ENCODE results near the gene PPP1R9A.

Gene PPP1R9A

DNA sequence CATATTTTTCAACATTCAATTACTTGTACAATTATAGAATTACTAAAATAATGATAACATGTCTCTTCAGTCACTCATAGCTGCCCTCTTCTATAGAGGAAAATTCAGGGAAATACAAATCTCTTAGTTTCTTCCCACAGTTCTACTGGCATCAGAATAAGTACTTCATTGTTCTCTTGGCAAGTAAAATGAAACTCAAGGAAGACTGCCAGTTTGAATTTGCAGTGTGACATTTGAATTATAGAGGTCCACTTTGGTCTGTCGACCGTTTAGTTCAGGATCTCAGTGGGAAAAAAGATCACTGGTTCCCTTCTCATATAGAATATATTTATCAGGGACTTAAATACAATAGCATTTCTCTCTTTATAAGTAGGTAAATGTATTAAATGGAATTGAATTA, 302.4 kb downstream of the PPP1R9A start:
- H3K27me3 ChIP-seq (ENCODE audit: control insufficient read depth in 1 of 2, insufficient read depth in 2 of 2, low read length in 2 of 2), result no peaks in the 10 kb centered on the region
- H3K27ac ChIP-seq (ENCODE audit: low read depth, low read length), result no peak overlapping the region
- H3K4me3 ChIP-seq (ENCODE audit: low read depth in 1 of 2, low read length in 2 of 2), result no peak overlapping the region
- peaks cover 0 to 5% of the 10 kb centered on the region in 2 donors for H3K4me1 ChIP-seq (ENCODE audit: control insufficient read depth in 1 of 2, insufficient read depth in 2 of 2, low read length in 2 of 2)
- H3K9me3 ChIP-seq (ENCODE audit: control insufficient read depth in 1 of 2, low read length in 2 of 2), result no peaks in the 10 kb centered on the region
- H3K36me3 ChIP-seq (ENCODE audit: control insufficient read depth in 1 of 2, insufficient read depth in 2 of 2, low read length in 2 of 2), result no peaks in the 10 kb centered on the region
- H3K9ac ChIP-seq (ENCODE audit: low read depth in 1 of 2, low read length in 2 of 2), result no peak overlapping the region

DNA sequence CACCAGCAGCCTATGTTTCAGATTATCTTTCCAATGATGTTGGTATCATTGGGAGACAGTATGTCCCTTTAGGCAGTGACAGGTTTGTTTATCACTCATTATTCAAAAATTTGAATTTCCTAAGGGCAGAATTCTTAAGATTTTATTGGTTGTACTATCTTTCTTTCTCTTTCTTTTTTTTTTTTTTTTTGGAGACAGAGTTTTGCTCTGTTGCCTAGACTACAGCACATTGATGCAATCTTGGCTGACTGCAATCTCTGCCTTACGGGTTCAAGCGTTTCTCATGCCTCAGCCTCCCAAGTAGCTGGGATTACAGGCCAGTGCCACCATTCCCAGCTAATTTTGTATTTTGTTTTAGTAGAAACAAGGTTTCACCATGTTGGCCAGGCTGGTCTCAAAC, 305.8 kb downstream of the PPP1R9A start:
- H3K27ac ChIP-seq (ENCODE audit: low read depth, low read length), result no peak overlapping the region
- H3K9ac ChIP-seq (ENCODE audit: low read depth in 1 of 2, low read length in 2 of 2), result no peak overlapping the region
- H3K4me1 ChIP-seq (ENCODE audit: control insufficient read depth in 1 of 2, insufficient read depth in 2 of 2, low read length in 2 of 2), result no peaks in the 10 kb centered on the region

DNA sequence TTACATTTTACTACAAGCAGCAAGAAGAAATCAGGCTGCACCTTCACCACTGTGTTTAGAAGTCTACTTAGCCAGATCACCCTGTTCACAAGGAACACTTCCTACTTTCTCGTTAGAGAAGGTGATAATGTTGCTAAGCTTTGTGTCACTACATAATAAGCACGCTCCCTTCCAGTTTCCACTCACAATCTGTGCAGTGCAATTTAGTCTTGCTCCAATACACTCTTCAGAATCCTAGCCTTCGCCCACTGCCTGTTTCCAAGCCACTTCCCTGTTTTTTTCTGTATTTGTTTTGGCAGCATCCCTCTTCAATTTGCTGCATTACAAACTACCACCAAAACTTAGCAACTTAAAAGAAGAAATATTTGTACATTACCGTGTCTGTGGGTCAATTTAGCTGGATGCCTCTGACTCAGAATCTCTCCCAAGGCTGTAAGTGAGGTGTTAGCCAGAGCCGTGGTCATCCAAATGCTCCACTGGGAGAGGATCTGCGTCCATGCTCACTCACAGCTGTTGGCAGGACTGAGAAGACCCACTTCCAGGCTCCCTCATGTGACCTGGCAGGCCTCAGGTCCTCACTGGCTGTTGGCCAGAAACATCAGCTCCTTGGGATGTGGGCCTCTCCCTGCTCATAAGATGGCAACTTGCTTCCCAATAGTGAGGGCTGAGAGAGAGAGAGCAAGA, 306.6 kb downstream of the PPP1R9A start:
- Histone ChIP-seq H3K27me3 (ENCODE audit: control insufficient read depth in 1 of 2, insufficient read depth in 2 of 2, low read length in 2 of 2) (no peaks in the 10 kb centered on the region), H3K4me3 (ENCODE audit: low read depth in 1 of 2, low read length in 2 of 2) (no peak overlapping the region), H3K9me3 (ENCODE audit: control insufficient read depth in 1 of 2, low read length in 2 of 2) (no peaks in the 10 kb centered on the region), H3K4me1 (ENCODE audit: control insufficient read depth in 1 of 2, insufficient read depth in 2 of 2, low read length in 2 of 2) (no peaks in the 10 kb centered on the region), H3K27ac (ENCODE audit: low read depth, low read length) (no peak overlapping the region), H3K36me3 (ENCODE audit: control insufficient read depth in 1 of 2, insufficient read depth in 2 of 2, low read length in 2 of 2) (no peaks in the 10 kb centered on the region), H3K9ac (ENCODE audit: low read depth in 1 of 2, low read length in 2 of 2) (no peak overlapping the region)

More for the DNA sequence above, 305.8 kb downstream of the PPP1R9A start:
- H3K27me3 ChIP-seq (ENCODE audit: control insufficient read depth in 1 of 2, insufficient read depth in 2 of 2, low read length in 2 of 2), result no peaks in the 10 kb centered on the region
- no peak overlapping the region for H3K4me3 ChIP-seq (ENCODE audit: low read depth in 1 of 2, low read length in 2 of 2)
- H3K36me3 ChIP-seq (ENCODE audit: control insufficient read depth in 1 of 2, insufficient read depth in 2 of 2, low read length in 2 of 2), result no peaks in the 10 kb centered on the region
- H3K9me3 ChIP-seq (ENCODE audit: control insufficient read depth in 1 of 2, low read length in 2 of 2), result no peaks in the 10 kb centered on the region

DNA sequence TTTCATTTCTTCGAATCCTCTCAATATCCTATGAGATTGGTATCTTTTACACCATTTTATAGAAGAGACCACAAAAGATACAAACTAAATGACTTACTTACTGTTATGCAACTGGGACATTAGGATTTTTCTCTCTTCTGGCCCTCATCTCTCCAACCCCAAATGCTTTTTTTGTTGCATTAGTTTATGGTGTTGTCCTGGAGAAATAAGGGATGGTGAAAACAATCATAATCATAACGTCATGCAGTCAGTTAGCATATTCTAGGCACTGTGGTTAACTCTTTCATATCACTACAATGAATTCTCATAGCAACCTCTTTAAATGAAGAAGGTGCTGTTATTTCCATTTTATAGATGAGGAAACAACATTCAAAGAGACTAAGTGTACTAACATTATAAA, 312.3 kb downstream of the PPP1R9A start:
- no peaks in the 10 kb centered on the region for H3K9me3 ChIP-seq (ENCODE audit: control insufficient read depth in 1 of 2, low read length in 2 of 2)
- H3K4me3 ChIP-seq (ENCODE audit: low read depth in 1 of 2, low read length in 2 of 2), result no peak overlapping the region
- H3K4me1 ChIP-seq (ENCODE audit: control insufficient read depth in 1 of 2, insufficient read depth in 2 of 2, low read length in 2 of 2), result no peaks in the 10 kb centered on the region
- no peaks in the 10 kb centered on the region for H3K36me3 ChIP-seq (ENCODE audit: control insufficient read depth in 1 of 2, insufficient read depth in 2 of 2, low read length in 2 of 2)
- no peaks in the 10 kb centered on the region for H3K27me3 ChIP-seq (ENCODE audit: control insufficient read depth in 1 of 2, insufficient read depth in 2 of 2, low read length in 2 of 2)
- no peak overlapping the region for H3K27ac ChIP-seq (ENCODE audit: low read depth, low read length)
- no peak overlapping the region for H3K9ac ChIP-seq (ENCODE audit: low read depth in 1 of 2, low read length in 2 of 2)

DNA sequence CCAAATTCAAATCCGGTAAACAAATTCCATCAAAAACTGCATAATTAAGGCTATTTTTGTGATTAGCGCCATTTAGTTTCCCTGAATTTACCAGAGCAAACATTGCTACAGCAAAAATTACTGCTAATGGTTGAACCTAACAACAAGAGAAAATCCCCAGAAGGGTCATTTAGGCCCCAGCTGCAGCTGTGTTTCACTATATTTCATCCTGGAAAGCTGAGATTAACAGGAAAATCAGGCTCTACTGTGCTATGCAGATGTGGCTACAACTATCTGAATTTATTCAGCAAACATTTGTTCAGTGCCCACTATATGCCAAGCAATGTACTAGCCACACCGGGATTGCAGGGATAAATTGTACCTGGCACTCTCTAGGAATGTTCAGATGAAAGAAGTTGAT, 312.9 kb downstream of the PPP1R9A start:
- Histone ChIP-seq H3K9ac (ENCODE audit: low read depth in 1 of 2, low read length in 2 of 2) (no peak overlapping the region), H3K9me3 (ENCODE audit: control insufficient read depth in 1 of 2, low read length in 2 of 2) (no peaks in the 10 kb centered on the region), H3K27ac (ENCODE audit: low read depth, low read length) (no peak overlapping the region), H3K4me1 (ENCODE audit: control insufficient read depth in 1 of 2, insufficient read depth in 2 of 2, low read length in 2 of 2) (no peaks in the 10 kb centered on the region), H3K4me3 (ENCODE audit: low read depth in 1 of 2, low read length in 2 of 2) (no peak overlapping the region), H3K27me3 (ENCODE audit: control insufficient read depth in 1 of 2, insufficient read depth in 2 of 2, low read length in 2 of 2) (no peaks in the 10 kb centered on the region), H3K36me3 (ENCODE audit: control insufficient read depth in 1 of 2, insufficient read depth in 2 of 2, low read length in 2 of 2) (no peaks in the 10 kb centered on the region)

DNA sequence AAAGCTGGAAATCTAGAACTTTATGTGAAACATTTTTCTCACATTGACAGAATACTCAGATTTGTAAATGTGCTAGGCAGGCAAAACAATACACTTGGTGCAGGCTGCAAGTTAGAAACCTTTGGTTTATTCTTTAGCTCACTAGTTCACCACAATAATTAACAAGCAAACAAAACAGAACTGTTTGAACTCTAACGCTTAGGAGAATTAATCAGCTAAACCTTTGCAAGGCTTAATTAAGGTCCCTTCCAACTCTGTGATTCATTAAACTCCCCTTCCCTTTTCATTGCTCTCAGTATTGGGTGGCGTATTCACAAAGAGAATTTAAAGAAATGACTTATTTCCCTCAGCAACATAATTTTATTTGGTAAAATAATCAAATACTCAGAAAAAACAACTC, 317.9 kb downstream of the PPP1R9A start:
- no peaks in the 10 kb centered on the region for H3K36me3 ChIP-seq (ENCODE audit: control insufficient read depth in 1 of 2, insufficient read depth in 2 of 2, low read length in 2 of 2)
- no peak overlapping the region for H3K9ac ChIP-seq (ENCODE audit: low read depth in 1 of 2, low read length in 2 of 2)
- no peak overlapping the region for H3K4me3 ChIP-seq (ENCODE audit: low read depth in 1 of 2, low read length in 2 of 2)
- H3K27me3 ChIP-seq (ENCODE audit: control insufficient read depth in 1 of 2, insufficient read depth in 2 of 2, low read length in 2 of 2), result no peaks in the 10 kb centered on the region
- H3K4me1 ChIP-seq (ENCODE audit: control insufficient read depth in 1 of 2, insufficient read depth in 2 of 2, low read length in 2 of 2), result no peaks in the 10 kb centered on the region
- peaks cover 3 to 5% of the 10 kb centered on the region in 2 donors for H3K9me3 ChIP-seq (ENCODE audit: control insufficient read depth in 1 of 2, low read length in 2 of 2)
- H3K27ac ChIP-seq (ENCODE audit: low read depth, low read length), result no peak overlapping the region

DNA sequence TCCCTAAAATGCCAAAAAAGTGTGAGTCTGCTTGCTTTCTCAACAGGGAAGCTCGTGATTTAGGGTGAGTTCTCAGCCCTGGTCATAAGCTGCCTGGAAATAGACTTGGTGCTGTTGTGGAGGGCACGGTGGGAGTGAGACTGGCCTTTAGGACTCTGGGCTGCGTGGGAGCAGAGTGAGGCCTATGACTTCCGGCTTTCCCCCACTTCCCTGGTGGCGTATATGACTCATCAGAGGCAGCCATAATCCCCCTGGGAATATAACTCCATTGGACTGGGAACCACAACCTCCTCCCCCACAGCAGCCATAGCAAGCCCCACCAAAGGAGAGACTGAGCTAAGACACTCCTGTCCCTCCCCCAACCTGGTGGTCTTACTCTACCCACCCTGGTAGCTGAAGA, 321.9 kb downstream of the PPP1R9A start:
- H3K9me3 ChIP-seq (ENCODE audit: control insufficient read depth in 1 of 2, low read length in 2 of 2), result peaks cover 3 to 5% of the 10 kb centered on the region in 2 donors
- H3K4me3 ChIP-seq (ENCODE audit: low read depth in 1 of 2, low read length in 2 of 2), result no peak overlapping the region
- H3K4me1 ChIP-seq (ENCODE audit: control insufficient read depth in 1 of 2, insufficient read depth in 2 of 2, low read length in 2 of 2), result no peaks in the 10 kb centered on the region
- no peak overlapping the region for H3K9ac ChIP-seq (ENCODE audit: low read depth in 1 of 2, low read length in 2 of 2)
- H3K36me3 ChIP-seq (ENCODE audit: control insufficient read depth in 1 of 2, insufficient read depth in 2 of 2, low read length in 2 of 2), result no peaks in the 10 kb centered on the region
- no peak overlapping the region for H3K27ac ChIP-seq (ENCODE audit: low read depth, low read length)
- no peaks in the 10 kb centered on the region for H3K27me3 ChIP-seq (ENCODE audit: control insufficient read depth in 1 of 2, insufficient read depth in 2 of 2, low read length in 2 of 2)

DNA sequence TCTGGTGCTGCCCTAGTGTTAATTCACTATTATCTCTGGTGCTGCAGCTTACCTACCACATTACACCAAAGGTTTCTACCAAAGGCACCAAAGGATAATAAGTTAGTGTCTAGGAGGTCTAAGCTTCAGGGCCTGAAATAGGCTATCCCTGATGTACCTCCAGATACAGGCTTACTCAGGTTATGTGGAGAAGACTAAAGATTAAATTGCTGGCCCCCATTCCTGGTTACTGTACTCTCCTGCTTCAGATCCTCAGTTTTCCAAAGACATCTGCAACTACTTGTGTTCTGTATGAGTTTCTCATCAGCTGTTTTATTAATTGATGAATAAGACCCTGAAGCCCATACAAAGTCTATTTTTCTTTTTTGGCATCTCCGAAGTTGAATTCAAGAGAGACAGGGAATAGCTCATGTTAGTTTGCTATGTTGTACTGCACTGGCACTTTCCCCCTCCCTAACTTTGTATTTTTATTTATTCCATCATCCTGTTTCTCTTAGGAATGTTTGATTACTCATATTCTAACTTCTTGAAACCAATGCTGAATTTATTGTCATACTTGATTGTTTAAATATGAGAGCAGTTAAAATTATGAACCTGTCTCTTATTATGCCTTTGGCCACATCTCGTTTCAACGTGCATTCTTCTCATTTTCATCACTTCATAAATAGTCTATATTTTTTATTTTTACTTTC, 331.0 kb downstream of the PPP1R9A start:
- Histone ChIP-seq H3K9ac (ENCODE audit: low read depth in 1 of 2, low read length in 2 of 2) (no peak overlapping the region), H3K4me1 (ENCODE audit: control insufficient read depth in 1 of 2, insufficient read depth in 2 of 2, low read length in 2 of 2) (no peaks in the 10 kb centered on the region), H3K27me3 (ENCODE audit: control insufficient read depth in 1 of 2, insufficient read depth in 2 of 2, low read length in 2 of 2) (no peaks in the 10 kb centered on the region), H3K4me3 (ENCODE audit: low read depth in 1 of 2, low read length in 2 of 2) (no peak overlapping the region), H3K36me3 (ENCODE audit: control insufficient read depth in 1 of 2, insufficient read depth in 2 of 2, low read length in 2 of 2) (no peaks in the 10 kb centered on the region), H3K9me3 (ENCODE audit: control insufficient read depth in 1 of 2, low read length in 2 of 2) (no peaks in the 10 kb centered on the region), H3K27ac (ENCODE audit: low read depth, low read length) (no peak overlapping the region)

DNA sequence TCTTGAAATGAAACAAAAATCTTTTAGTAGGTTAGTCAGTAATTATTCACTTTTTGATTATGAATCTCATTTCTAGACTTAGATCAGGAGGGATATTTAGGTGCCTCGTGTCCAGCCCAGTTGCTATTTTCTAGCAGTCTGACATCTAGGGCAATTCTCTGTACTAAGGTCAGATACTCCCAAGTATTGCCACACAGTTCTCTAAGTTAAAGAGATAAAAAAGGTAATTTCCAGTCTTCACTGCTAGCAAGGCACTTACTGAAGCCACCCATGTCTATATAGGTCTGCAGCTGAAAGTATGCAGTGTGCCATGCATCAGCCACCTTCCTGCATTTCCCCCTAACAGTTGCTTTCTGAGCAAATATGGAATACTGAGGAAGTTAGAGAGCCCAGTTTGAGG, 333.5 kb downstream of the PPP1R9A start:
- Histone ChIP-seq H3K4me1 (ENCODE audit: control insufficient read depth in 1 of 2, insufficient read depth in 2 of 2, low read length in 2 of 2) (no peaks in the 10 kb centered on the region), H3K27me3 (ENCODE audit: control insufficient read depth in 1 of 2, insufficient read depth in 2 of 2, low read length in 2 of 2) (no peaks in the 10 kb centered on the region), H3K27ac (ENCODE audit: low read depth, low read length) (no peak overlapping the region), H3K36me3 (ENCODE audit: control insufficient read depth in 1 of 2, insufficient read depth in 2 of 2, low read length in 2 of 2) (no peaks in the 10 kb centered on the region), H3K4me3 (ENCODE audit: low read depth in 1 of 2, low read length in 2 of 2) (no peak overlapping the region), H3K9ac (ENCODE audit: low read depth in 1 of 2, low read length in 2 of 2) (no peak overlapping the region), H3K9me3 (ENCODE audit: control insufficient read depth in 1 of 2, low read length in 2 of 2) (no peaks in the 10 kb centered on the region)

DNA sequence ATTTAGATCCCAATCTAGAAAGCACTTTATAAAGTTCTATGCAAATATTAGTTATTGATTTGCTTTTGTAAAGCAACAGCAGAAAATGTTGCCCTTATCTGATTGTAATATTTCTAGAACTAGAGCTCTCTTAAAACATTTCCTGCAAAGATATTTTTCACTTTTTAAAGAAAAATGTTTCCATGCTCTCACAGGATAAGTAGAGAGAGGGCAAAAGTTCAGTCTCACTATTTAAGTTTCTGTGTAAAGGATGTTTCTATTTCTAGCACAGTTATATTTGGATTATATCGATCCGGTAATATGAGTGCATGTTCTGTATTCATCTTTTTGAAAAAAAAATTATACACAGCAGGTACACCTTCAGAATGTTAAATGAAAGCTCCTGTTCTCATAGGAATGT, 334.9 kb downstream of the PPP1R9A start:
- Histone ChIP-seq H3K9ac (ENCODE audit: low read depth in 1 of 2, low read length in 2 of 2) (no peak overlapping the region), H3K36me3 (ENCODE audit: control insufficient read depth in 1 of 2, insufficient read depth in 2 of 2, low read length in 2 of 2) (no peaks in the 10 kb centered on the region), H3K27me3 (ENCODE audit: control insufficient read depth in 1 of 2, insufficient read depth in 2 of 2, low read length in 2 of 2) (no peaks in the 10 kb centered on the region), H3K9me3 (ENCODE audit: control insufficient read depth in 1 of 2, low read length in 2 of 2) (no peaks in the 10 kb centered on the region), H3K27ac (ENCODE audit: low read depth, low read length) (no peak overlapping the region), H3K4me1 (ENCODE audit: control insufficient read depth in 1 of 2, insufficient read depth in 2 of 2, low read length in 2 of 2) (no peaks in the 10 kb centered on the region), H3K4me3 (ENCODE audit: low read depth in 1 of 2, low read length in 2 of 2) (no peak overlapping the region)

Data from duodenal mucosa (tissue), 2 donors.